Kidney epithelial cell (primary cell): Measurements from ENCODE around the gene TAAR6. TPM values are rescaled to one million over a fixed set of nuclear protein-coding genes. Genes with fewer than 3 reads are reported as not detected.
A peak's percentile ranks its signal among the peaks of the same experiment; 100 is the strongest.
"Not testable (repeated sequence)": the region's sequence is repeated elsewhere in the genome, so short reads cannot be mapped to it uniquely, and the experiment has no call there.

Source experiments
- DNase-seq: peaks from one replicate; pipeline ENCODE4 v3.0.0-alpha.2; 2010; ENCODE audit warnings: low read depth
- H3K27me3 ChIP-seq: 2 replicates; pipeline ENCODE4 v1.6.0; 2011; ENCODE audit warnings: low read length; ENCODE audit not compliant: control insufficient read depth, insufficient read depth
- H3K36me3 ChIP-seq: 2 replicates; pipeline ENCODE4 v1.5.1; 2011; ENCODE audit warnings: low read length; ENCODE audit not compliant: control insufficient read depth, insufficient read depth
- H3K4me3 ChIP-seq: 2 replicates; pipeline ENCODE4 v1.5.1; 2011; ENCODE audit warnings: low read depth, mild to moderate bottlenecking, control low read depth, low read length
- total RNA-seq: library from RNA; depleted of rRNA; stranded (reverse); fragments of >200 nt; gene quantifications from 2 replicates; pipeline ENCODE4 v1.2.3, GENCODE V29; 2015
- TF ChIP-seq, protein P1 (sequence below): IDR thresholded peaks from 2 replicates; pipeline ENCODE4 v1.5.1; 2011; ENCODE audit warnings: mild to moderate bottlenecking, moderate library complexity, low read length, control low read depth, inconsistent platforms; ENCODE audit not compliant: insufficient read depth, poor library complexity, severe bottlenecking

TAAR6 gene
- total RNA-seq, 1 donor from 2014 or later, result not detected

DNA sequence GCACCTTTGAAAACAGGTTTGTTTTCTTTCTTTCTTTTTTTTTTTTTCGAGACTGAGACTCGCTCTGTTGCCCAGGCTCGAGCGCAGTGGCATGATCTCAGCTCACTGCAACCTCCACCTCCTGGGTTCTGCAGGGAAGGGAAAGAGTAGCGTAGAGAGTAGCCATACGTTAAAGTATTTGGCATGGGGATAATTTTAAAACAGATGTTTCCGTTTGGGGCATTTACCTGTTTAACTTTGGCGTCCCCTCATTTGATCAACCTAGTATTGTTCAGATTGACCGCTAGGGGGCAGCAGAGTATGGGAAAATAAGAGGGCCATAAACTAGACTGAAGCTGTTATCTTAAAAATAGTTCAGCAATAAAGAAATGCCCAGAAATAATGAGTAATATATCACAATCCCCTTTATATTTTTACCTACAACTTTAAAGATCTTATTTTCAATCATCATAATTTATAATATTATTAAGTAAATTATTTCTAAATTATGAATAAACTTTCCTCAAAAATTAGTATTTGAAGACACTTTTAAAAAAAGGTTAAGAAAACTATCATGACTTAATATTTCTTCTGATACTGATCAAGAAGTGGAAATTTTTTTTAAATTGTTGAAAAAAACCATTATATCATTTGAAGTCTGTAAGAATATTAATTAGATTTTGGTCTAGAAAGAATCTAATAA is 39.7 kb upstream of the TAAR6 start:
- Histone ChIP-seq H3K4me3 (peak overlapping the region; percentile 33), H3K36me3 (no peaks in the 10 kb centered on the region), H3K27me3 (no peaks in the 10 kb centered on the region)
- TF ChIP-seq, protein P1, sequence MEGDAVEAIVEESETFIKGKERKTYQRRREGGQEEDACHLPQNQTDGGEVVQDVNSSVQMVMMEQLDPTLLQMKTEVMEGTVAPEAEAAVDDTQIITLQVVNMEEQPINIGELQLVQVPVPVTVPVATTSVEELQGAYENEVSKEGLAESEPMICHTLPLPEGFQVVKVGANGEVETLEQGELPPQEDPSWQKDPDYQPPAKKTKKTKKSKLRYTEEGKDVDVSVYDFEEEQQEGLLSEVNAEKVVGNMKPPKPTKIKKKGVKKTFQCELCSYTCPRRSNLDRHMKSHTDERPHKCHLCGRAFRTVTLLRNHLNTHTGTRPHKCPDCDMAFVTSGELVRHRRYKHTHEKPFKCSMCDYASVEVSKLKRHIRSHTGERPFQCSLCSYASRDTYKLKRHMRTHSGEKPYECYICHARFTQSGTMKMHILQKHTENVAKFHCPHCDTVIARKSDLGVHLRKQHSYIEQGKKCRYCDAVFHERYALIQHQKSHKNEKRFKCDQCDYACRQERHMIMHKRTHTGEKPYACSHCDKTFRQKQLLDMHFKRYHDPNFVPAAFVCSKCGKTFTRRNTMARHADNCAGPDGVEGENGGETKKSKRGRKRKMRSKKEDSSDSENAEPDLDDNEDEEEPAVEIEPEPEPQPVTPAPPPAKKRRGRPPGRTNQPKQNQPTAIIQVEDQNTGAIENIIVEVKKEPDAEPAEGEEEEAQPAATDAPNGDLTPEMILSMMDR, result peak; percentile 68
- peak; percentile 12 for DNase-seq

DNA sequence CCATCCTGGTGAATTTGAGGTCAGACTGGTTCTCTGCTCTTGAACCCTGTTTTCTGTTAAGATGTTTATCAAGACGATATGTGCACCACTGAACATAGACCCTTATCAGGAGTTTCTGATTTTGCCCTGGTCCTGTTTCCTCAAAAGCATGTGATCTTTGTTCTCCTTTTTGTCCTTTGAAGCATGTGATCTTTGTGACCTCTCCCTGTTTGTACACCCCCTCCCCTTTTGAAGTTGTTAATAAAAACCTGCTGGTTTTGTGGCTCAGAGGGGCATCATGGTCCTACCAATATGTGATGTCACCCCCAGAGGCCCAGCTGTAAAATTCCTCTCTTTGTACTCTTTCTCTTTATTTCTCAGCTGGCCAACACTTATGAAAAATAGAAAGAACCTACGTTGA is 35.6 kb upstream of the TAAR6 start:
- H3K36me3 ChIP-seq, DNase-seq, H3K4me3 ChIP-seq, H3K27me3 ChIP-seq: not testable (repeated sequence)

DNA sequence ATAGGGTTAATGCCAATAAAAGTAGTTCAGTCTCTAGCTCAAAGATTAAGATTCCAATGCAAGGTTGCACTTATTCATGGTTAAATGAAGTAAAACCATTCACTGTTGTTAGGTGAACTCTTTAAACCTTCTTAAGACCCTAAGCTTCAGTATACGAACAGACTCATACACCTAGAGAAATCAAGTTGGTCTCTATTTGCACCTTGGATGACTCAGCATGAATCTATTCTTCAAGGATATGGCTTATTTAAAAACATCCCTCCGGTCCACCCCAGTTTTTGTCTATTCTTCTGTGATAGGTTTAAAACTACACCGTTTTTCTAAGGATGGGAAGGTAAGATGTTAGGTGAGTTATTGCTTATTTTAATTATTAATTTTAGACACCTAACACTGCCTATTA is 33.0 kb upstream of the TAAR6 start:
- TF ChIP-seq, protein P1, result no peak
- no peak overlapping the region for H3K4me3 ChIP-seq
- no peaks in the 10 kb centered on the region for H3K27me3 ChIP-seq
- no peak for DNase-seq
- H3K36me3 ChIP-seq, result no peaks in the 10 kb centered on the region

DNA sequence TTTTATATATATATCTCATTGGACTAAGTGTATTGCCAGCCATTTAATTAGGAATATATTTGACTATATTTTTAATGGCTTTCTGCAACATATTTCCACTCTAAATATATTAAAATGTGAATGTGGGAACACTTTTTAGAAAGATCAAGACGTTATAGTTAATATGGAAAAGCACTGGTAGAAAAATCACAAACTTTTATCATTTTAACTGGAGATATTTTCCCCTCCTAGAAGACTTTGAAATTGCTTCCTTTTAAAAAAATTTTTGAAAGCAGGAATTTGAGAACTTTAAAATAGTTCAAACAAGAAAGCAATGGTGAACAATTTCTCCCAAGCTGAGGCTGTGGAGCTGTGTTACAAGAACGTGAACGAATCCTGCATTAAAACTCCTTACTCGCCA is 32.1 kb upstream of the TAAR6 start, which contains the start of gene TAAR9:
TAAR9 (plus strand) TSS at position 301 of the 400 bp plus-strand sequence; CDS start at position 314, 13 bp downstream.
- H3K27me3 ChIP-seq, result no peaks in the 10 kb centered on the region
- TF ChIP-seq, protein P1, result no peak
- no peaks in the 10 kb centered on the region for H3K36me3 ChIP-seq
- H3K4me3 ChIP-seq, result no peak within 1 kb of the TSS
- DNase-seq, result no peak

DNA sequence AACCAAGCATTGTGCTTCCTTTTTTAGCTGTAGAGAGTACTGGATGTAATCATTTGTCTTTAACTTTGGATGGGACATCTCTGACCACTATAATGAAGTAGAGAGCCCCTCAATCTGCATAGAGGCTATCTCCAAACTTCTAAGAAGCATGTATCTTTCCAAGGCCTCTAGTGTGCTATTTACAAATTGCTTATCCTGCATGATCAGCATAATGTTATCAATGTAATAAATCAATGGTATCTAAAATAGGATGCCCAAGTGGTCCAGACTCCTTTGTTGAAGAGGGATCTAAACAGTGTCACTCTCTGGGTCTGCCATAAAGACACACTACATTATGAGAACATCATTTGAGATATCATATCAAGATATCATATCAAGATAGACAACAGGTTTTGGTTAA is 25.3 kb upstream of the TAAR6 start:
- TF ChIP-seq, protein P1, result no peak
- no peak overlapping the region for H3K4me3 ChIP-seq
- no peak for DNase-seq
- no peaks in the 10 kb centered on the region for H3K36me3 ChIP-seq
- H3K27me3 ChIP-seq, result no peaks in the 10 kb centered on the region

DNA sequence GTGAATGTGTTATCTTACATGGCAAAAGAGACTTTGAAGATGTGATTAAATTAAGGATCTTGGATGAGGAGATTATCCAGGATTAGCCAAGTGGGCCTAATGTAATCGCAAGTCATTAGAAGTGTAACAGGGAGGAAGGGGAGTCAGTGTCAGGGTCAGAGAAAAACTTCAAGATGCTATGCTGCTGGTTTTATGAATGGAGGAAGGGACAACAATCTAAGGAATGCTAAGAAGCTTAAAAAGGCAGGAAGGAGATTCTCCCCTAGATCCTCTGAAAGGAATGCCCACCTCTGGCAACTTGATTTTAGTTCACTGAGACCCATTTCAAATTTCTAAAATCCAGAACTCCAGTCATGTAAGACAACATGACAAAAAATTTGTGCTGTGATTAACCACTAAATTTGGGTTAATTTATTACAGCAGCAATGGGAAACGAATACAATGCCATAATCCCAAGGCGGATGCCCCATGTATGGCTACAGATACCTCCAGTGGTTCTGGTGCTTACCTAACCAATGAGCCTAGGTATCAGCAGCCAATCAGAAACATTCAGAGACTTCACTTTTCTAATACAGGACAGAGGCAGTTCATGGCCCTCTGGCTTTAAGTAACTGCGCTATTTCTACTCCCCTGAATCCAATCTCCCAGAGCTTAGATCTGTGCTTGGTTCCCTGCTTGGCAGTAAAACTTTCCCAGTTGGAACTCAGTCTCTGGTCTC is 21.2 kb upstream of the TAAR6 start:
- no peak for DNase-seq
- Histone ChIP-seq H3K27me3 (no peaks in the 10 kb centered on the region), H3K36me3 (no peaks in the 10 kb centered on the region), H3K4me3 (no peak overlapping the region)
- TF ChIP-seq, protein P1, result no peak
